ENCODE data around the gene CD226.
"Not testable (repeated sequence)": the region's sequence is repeated elsewhere in the genome, so short reads cannot be mapped to it uniquely, and the experiment has no call there.

CD226 gene

DNA sequence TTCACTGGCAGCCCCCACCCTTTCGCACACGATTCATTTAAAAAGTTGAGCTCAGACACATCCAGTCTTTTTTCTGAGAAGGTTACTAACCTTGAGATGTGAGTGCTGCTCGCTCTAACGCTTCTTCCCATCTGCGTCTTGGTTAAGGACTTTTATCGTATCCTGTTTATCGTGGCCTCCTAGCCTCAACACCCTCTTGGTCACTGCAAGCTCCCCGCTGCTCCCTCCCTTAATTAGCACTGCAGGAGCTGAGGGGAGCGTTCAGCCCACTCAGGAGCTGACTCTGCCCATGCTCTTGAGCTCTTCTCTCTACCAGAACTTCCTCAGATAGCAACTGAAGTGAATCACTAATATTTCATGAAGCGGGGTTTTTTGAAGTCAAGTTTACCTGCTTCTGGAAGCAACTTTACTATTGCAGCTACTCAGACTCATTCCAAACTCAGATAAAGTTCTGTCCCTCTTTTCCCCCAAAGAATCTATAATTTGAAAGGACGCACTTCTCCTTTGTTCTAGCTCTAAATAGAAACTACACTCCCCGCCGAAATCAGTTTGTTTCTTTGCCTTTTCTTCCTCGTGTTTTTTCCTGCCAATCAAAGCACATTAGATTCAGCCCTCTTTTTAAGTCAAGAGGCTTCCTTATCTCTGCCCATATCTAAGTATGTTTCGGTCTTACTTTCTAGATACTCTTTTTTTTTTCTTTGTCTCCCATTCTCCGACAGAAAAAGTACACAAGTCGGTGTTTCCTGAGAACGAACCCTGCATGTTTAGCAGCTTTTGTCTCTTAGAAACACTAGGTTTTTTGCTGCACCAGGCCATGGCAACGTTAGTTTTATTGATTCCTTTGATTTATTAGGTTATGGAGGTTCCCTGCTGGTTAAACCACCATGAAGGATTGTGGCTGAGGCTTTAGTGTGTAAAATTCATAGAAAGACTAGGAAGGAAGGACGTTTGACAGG lies 9.3 kb upstream of the CD226 start:
- no peak for DNase-seq (ENCODE audit: low read depth)

DNA sequence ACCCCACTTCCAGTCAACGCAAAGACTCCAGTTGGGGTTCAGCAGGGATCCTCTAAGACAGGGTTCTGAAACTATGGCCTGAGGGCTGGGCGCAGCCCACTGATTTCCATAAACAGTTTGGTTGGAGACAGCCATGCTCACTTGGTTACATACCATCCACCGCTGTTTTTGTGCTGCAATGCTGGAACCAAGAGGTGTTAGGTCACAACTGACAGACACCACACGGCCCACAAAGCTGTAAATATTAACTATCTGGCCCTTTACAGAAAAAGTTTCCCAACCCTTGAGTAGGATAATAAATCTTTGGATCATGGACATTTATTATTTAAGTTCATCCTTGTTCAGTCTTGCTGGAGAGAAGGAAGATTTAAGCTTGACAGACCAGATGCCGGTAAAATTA lies 8.4 kb upstream of the CD226 start:
- DNase-seq (ENCODE audit: low read depth): no peak

DNA sequence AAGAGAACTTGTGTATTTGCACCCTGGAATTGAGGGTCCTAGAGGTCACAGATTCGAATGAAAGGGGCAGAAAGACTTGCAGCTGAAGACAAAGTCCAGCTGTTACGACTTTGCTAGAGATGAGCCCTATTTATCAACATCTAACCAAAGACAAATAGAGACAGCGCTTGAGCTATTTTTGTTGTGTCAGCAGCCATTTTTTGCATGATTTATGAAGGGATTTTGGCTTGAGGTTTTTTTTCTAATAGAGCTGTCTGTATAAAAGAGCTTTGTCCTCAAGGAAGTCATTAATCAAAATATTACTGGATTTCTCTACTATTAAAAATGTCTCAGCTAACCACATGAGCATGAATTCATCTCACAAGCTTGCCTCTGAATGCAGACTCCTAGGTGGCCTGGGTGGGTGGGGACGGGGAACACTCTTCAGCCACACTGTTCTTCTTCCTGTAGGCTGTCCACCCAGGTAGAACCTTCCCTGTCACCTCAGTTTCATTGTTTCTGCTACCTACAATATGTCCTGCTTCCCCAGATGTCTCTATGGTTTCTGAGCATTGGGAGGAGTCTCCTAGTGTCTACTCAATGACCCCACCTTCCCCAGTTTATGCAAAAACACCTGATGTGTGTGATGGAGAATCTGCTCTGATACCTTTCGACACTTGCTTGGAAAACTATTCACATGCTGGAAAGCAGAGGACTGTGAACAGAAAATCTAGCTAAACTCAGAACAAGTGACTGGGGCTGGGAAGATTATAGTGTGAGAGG lies 7.2 kb upstream of the CD226 start:
- DNase-seq (ENCODE audit: low read depth): no peak

- DNase-seq (ENCODE audit: low read depth): no peak
Observed at GRCh38 chr18:69953191-69953590, 5.5 kb upstream of the CD226 start.

DNA sequence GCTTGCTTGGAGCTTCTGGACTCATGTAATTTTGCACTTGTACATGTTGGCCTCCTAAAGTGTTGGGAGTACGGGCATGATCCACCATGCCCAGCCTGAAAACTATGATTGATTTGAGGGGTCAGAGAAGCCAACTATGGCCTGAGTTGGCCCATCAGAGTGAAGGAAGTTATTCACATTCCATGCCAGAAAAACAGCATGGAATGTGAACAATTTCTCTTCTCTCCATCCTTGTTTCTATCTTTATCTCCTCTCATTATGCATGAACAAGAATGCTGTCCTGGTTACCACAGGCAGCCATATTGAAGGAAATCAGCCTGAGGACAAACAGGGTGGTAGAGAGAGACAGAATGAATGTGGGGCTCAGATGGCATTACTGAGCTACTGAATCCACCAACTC lies 3.5 kb upstream of the CD226 start:
- no peak for DNase-seq (ENCODE audit: low read depth)

GRCh38 chr18:69949538-69949936 lies 1.9 kb upstream of the CD226 start:
- no peak for DNase-seq (ENCODE audit: low read depth)

- DNase-seq (ENCODE audit: low read depth): no peak
Observed at GRCh38 chr18:69948919-69949537, 1.4 kb upstream of the CD226 start.

- no peak for DNase-seq (ENCODE audit: low read depth)
Observed at GRCh38 chr18:69948256-69948655, 583 bp upstream of the CD226 start.

DNA sequence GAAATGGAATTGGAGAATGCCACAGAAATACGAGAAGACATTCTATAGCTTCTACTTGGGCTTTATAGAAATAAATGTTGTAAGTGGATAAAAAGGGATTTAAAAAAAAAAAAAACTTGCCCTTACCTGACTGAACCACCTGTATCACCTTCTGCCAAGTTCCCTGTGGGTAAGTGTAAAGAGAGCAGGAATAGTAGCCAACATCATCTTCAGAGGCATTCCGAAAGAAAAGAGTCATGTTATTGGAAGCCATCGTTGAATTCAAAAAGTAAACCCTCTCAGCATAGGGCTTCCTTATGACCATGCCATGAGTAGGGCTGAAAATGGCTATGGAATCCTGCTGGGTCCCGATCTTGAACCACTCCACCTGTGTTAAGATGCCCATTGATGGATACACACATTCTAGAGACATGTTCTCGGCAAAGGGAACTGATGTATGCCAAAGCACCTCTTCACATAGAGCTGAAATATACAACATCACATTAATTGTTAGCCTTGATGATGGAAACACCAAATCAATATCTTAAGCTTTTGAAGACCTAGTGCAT lies 991 bp downstream of the CD226 start:
- no peak for DNase-seq (ENCODE audit: low read depth)

DNA sequence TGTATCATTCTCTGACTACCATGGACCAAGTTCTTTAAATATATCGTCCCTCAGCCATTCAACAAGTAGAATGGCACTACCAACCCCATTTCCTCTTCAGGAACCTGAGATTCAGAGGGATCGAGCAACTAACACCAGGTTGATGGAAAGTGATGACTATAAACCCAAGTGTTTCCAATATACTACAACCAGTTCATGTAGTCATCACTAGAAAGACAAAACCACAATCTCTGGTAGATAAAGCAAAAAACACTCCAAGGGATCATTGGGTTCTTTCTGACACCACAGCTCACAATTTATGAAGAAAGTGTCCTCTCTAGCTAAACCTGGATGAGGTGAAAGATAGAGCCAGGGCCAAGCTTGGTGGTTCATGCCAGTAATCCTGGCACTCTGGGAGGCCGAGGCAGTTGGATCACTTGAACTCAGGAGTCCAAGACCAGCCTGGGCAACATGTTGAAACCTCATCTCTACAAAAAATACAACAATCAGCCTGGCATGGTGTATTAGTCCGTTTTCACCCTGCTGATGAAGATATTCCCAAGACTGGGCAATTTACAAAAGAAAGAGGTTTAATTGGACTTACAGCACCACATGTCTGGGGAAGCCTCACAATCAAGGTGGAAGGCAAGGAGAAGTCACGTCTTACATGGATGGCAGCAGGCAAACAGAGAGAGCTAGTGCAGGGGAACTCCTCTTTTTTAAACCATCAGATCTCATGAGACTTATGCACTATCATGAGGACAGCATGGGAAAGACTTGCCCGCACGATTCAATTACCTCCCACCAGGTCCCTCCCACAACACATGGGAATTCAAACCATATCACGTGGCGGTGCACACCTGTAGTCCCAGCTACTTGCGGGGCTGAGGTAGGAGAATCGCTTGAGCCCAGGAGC lies 2.2 kb downstream of the CD226 start:
- no peak for DNase-seq (ENCODE audit: low read depth)

DNA sequence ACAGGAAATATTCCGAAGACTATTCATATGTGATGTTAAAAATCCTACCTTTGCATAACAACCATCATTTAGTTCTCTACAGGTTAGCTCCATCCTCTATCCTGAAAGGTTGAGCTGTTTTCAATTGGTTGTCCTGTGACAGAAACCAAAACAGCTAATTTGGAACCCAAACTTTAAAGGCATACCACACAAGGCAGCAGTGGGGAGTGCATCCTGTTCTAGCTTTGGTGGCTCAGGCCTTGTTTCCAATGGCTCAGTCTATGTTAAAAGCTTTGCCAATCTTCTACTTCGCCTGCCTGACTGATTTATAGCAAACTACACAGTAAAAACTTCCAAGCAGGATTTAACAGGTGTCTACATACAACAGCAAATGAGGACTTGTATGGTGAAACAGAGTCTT lies 3.2 kb downstream of the CD226 start:
- DNase-seq (ENCODE audit: low read depth): no peak

- DNase-seq (ENCODE audit: low read depth): no peak
Observed at GRCh38 chr18:69943021-69943420, 4.7 kb downstream of the CD226 start.

GRCh38 chr18:69941183-69941582 lies 6.5 kb downstream of the CD226 start:
- DNase-seq (ENCODE audit: low read depth): no peak

GRCh38 chr18:69939812-69940211 lies 7.9 kb downstream of the CD226 start:
- not testable (repeated sequence) for DNase-seq (ENCODE audit: low read depth)

DNA sequence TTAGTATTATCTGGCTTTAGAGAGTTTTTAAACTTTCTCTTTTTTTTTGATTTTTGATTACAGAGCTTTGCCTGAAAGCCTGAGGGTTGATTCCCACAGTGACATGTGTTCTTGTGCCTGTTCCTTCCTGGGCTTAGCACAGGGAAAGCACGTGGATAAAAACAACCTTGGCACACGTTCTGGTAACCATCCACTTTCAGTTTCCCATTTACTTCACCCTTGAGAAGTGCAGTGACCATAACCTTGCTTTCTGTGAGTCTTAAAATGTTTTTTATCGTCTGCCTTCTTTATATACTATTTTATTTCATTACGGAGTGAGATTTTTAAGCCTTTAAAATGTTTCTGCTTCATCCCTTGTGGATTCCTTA lies 11.5 kb downstream of the CD226 start:
- no peak for DNase-seq (ENCODE audit: low read depth)

GRCh38 chr18:69935319-69936190 lies 12.1 kb downstream of the CD226 start:
- DNase-seq (ENCODE audit: low read depth): peak; percentile 69

GRCh38 chr18:69934601-69935265 lies 12.9 kb downstream of the CD226 start:
- no peak for DNase-seq (ENCODE audit: low read depth)

GRCh38 chr18:69929041-69929774 lies 18.5 kb downstream of the CD226 start:
- no peak for DNase-seq (ENCODE audit: low read depth)

DNA sequence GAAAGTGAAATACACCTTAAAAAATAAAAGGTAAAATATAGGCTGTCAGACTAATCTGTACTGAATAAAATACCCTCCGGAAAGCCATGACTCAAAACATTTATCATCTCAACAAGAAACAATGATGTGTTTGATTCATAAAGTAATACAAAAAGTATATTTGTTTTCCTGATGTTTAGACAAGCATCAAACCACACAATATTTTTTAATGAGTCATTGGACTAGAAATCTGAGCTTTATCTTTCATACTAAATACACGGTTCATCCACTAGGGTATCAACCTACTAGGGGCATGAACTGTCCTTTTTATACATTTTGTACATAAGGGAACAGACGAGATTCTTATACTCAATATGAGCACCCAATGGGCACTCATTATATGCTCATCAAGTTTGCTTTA lies 31.3 kb downstream of the CD226 start:
- no peak for DNase-seq (ENCODE audit: low read depth)
